ENCODE data around the gene RNASE3. TPM values are rescaled to one million over a fixed set of nuclear protein-coding genes. Genes with fewer than 3 reads are reported as not detected.
"Not testable (repeated sequence)": the region's sequence is repeated elsewhere in the genome, so short reads cannot be mapped to it uniquely, and the experiment has no call there.

The RNASE3 gene
- total and polyA plus RNA-seq, 4 experiments from 2014 or later, result not detected

- intact Hi-C loops (cut with micrococcal nuclease); H3K36me3 ChIP-seq (ENCODE audit: insufficient read depth, low read length); H3K4me1 Mint-ChIP-seq; H3K9me3 Mint-ChIP-seq; H3K4me3 ChIP-seq (ENCODE audit: low read length in 2 of 2); H3K36me3 Mint-ChIP-seq; H3K27ac Mint-ChIP-seq; DNase-seq; H3K27me3 Mint-ChIP-seq; H3K4me1 ChIP-seq (ENCODE audit: insufficient read depth, low read length); H3K27ac ChIP-seq (ENCODE audit: low read depth, low read length); H3K27me3 ChIP-seq (ENCODE audit: insufficient read depth, low read length); POLR2A ChIA-PET (ENCODE audit: partially characterized antibody); H3K9me3 ChIP-seq (ENCODE audit: control insufficient read depth in 1 of 2, low read length in 2 of 2): not testable (repeated sequence)
- H3K4me3 Mint-ChIP-seq, result peak overlapping the region in 3 of 8 donors; percentile 46 to 73 (median 60)
- CTCF ChIA-PET (ENCODE audit: partially characterized antibody), result interaction anchor here (1.3 to 2.3 kb wide), 2 partner anchors 91 to 184 kb away, joined by 3 to 9 read pairs; no protein-coding TSS in a partner anchor
Observed at GRCh38 chr14:20881229-20881628, 10.0 kb upstream of the RNASE3 start.

- H3K4me1 ChIP-seq (ENCODE audit: insufficient read depth, low read length); H3K4me1 Mint-ChIP-seq; H3K27me3 ChIP-seq (ENCODE audit: insufficient read depth, low read length); CTCF ChIA-PET (ENCODE audit: partially characterized antibody); intact Hi-C loops (cut with micrococcal nuclease); DNase-seq; H3K27ac ChIP-seq (ENCODE audit: low read depth, low read length); H3K36me3 Mint-ChIP-seq; H3K27me3 Mint-ChIP-seq; H3K36me3 ChIP-seq (ENCODE audit: insufficient read depth, low read length); H3K9me3 Mint-ChIP-seq; H3K27ac Mint-ChIP-seq; POLR2A ChIA-PET (ENCODE audit: partially characterized antibody); H3K4me3 ChIP-seq (ENCODE audit: low read length in 2 of 2); H3K4me3 Mint-ChIP-seq; H3K9me3 ChIP-seq (ENCODE audit: control insufficient read depth in 1 of 2, low read length in 2 of 2): not testable (repeated sequence)
Observed at GRCh38 chr14:20882787-20883186, 8.4 kb upstream of the RNASE3 start.

DNA sequence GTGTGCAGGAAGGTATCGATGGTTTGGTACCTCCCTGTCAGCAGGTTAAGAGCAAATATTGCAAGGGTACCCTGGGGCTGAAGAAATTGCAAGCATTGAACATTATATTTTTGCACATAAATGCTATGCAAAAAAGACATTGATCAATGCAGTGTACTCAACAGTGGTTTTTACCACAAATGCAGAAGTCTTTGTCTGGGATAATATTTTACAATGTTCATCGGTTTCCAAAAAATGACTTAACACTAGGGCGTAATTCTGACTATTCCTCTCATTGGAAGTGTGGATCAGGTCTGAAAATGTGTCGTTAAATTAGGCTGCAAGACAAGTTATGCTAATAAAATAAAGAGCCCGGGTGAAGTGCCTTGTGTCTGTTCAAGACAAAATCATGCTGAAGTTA lies 2.8 kb upstream of the RNASE3 start:
- DNase-seq; H3K4me3 Mint-ChIP-seq; H3K27me3 ChIP-seq (ENCODE audit: insufficient read depth, low read length); H3K9me3 ChIP-seq (ENCODE audit: control insufficient read depth in 1 of 2, low read length in 2 of 2); H3K27ac Mint-ChIP-seq; H3K27ac ChIP-seq (ENCODE audit: low read depth, low read length); H3K4me1 ChIP-seq (ENCODE audit: insufficient read depth, low read length); H3K36me3 ChIP-seq (ENCODE audit: insufficient read depth, low read length); H3K4me3 ChIP-seq (ENCODE audit: low read length in 2 of 2); POLR2A ChIA-PET (ENCODE audit: partially characterized antibody); H3K9me3 Mint-ChIP-seq; intact Hi-C loops (cut with micrococcal nuclease); H3K4me1 Mint-ChIP-seq; H3K36me3 Mint-ChIP-seq: not testable (repeated sequence)
- H3K27me3 Mint-ChIP-seq, result peaks cover 14 to 22% of the 10 kb centered on the region in 2 donors
- CTCF ChIA-PET (ENCODE audit: partially characterized antibody), result interaction anchor here (2.1 kb wide), 1 partner anchor 15 kb away, joined by 8 read pairs; no protein-coding TSS in a partner anchor

DNA sequence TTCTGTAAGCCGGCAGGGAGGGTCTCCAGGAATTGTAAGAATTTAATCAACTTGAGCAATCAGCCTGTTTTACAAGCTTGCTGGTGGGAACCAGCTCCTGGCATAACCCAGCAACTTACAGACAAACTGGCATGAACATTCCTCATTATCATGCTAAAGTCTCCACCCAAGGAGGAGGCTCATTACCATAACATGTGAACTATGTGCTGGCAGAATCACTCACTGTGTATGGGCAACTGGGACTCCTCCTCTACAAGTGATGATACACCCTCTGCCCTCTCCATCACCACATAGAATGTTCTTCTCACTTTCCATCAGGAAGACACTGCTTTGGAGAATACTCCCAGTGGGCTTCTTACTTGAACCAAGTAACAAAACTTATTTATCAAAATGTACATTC lies 4.1 kb downstream of the RNASE3 start:
- H3K9me3 Mint-ChIP-seq; intact Hi-C loops (cut with micrococcal nuclease); H3K9me3 ChIP-seq (ENCODE audit: control insufficient read depth in 1 of 2, low read length in 2 of 2); H3K27ac ChIP-seq (ENCODE audit: low read depth, low read length); H3K36me3 Mint-ChIP-seq; H3K27me3 ChIP-seq (ENCODE audit: insufficient read depth, low read length); H3K4me1 Mint-ChIP-seq; H3K4me3 Mint-ChIP-seq; H3K4me3 ChIP-seq (ENCODE audit: low read length in 2 of 2); H3K27ac Mint-ChIP-seq; POLR2A ChIA-PET (ENCODE audit: partially characterized antibody); H3K4me1 ChIP-seq (ENCODE audit: insufficient read depth, low read length); DNase-seq; H3K36me3 ChIP-seq (ENCODE audit: insufficient read depth, low read length): not testable (repeated sequence)
- H3K27me3 Mint-ChIP-seq, result peaks cover 15 to 46% of the 10 kb centered on the region in 2 donors
- CTCF ChIA-PET (ENCODE audit: partially characterized antibody), result interaction anchor here (1.0 kb wide), 1 partner anchor 22 kb away, joined by 3 read pairs; no protein-coding TSS in a partner anchor

DNA sequence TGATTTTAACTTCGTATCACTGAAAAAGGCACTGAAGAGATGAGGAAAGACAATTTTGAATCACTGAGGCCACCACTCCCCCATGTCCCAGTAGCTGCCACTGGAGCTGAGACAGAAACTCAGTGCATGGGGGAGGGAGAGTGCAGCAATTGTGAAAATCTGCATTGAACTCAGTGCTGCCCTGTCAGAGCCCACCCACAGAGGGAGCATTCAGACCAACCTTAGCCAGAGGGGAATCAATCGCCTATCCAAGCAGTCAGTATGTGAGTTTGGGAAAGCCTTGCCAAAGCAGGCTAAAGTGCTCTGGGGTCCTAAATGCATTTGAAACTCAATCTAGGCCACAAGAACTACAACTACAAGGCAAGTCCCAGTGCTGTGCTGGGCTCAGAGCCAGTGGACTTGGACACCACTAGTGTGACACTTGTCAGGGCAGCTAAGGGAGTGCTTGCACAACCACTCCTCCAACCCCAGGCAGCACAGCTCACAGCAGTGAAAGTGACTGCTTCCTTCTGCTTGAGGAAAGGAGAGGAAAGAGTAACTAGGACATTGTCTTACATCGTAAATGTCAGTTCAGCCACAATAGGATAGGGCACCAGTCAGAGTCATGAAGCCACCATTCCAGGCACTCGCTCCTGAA lies 13.3 kb downstream of the RNASE3 start:
- Histone ChIP-seq H3K9me3 (ENCODE audit: control insufficient read depth in 1 of 2, low read length in 2 of 2) (no peaks in the 10 kb centered on the region), H3K4me3 (ENCODE audit: low read length in 2 of 2) (no peak overlapping the region), H3K27ac (ENCODE audit: low read depth, low read length) (no peak overlapping the region), H3K36me3 (ENCODE audit: insufficient read depth, low read length) (no peaks in the 10 kb centered on the region), H3K4me1 (ENCODE audit: insufficient read depth, low read length) (no peaks in the 10 kb centered on the region), H3K27me3 (ENCODE audit: insufficient read depth, low read length) (no peaks in the 10 kb centered on the region)
- no peak for DNase-seq
- POLR2A ChIA-PET (ENCODE audit: partially characterized antibody), result no interaction called here
- Mint-ChIP-seq H3K9me3 (peaks cover 0 to 4% (median 0%) of the 10 kb centered on the region in 8 donors), H3K4me3 (no peak overlapping the region), H3K4me1 (no peaks in the 10 kb centered on the region), H3K36me3 (no peaks in the 10 kb centered on the region), H3K27me3 (peaks cover 5 to 30% of the 10 kb centered on the region in 2 donors), H3K27ac (no peak overlapping the region)
- intact Hi-C loops (cut with micrococcal nuclease), result no loop called here
- CTCF ChIA-PET (ENCODE audit: partially characterized antibody), result no interaction called here

GRCh38 chr14:20905676-20906075 lies 14.5 kb downstream of the RNASE3 start:
- H3K9me3 Mint-ChIP-seq, result no peaks in the 10 kb centered on the region
- ChIA-PET POLR2A (ENCODE audit: partially characterized antibody) (no interaction called here), CTCF (ENCODE audit: partially characterized antibody) (no interaction called here)
- Histone ChIP-seq H3K4me3 (ENCODE audit: low read length in 2 of 2) (no peak overlapping the region), H3K36me3 (ENCODE audit: insufficient read depth, low read length) (no peaks in the 10 kb centered on the region), H3K9me3 (ENCODE audit: control insufficient read depth in 1 of 2, low read length in 2 of 2) (no peaks in the 10 kb centered on the region), H3K27ac (ENCODE audit: low read depth, low read length) (no peak overlapping the region), H3K27me3 (ENCODE audit: insufficient read depth, low read length) (no peaks in the 10 kb centered on the region), H3K4me1 (ENCODE audit: insufficient read depth, low read length) (no peaks in the 10 kb centered on the region)
- no peaks in the 10 kb centered on the region for H3K36me3 Mint-ChIP-seq
- H3K27ac Mint-ChIP-seq, result no peak overlapping the region
- intact Hi-C loops (cut with micrococcal nuclease), result no loop called here
- H3K4me3 Mint-ChIP-seq, result no peak overlapping the region
- no peak for DNase-seq
- H3K4me1 Mint-ChIP-seq, result no peaks in the 10 kb centered on the region
- H3K27me3 Mint-ChIP-seq, result peaks cover 10 to 24% of the 10 kb centered on the region in 2 donors

- POLR2A ChIA-PET (ENCODE audit: partially characterized antibody), result no interaction called here
- Mint-ChIP-seq H3K4me3 (no peak overlapping the region), H3K9me3 (no peaks in the 10 kb centered on the region), H3K36me3 (no peaks in the 10 kb centered on the region), H3K4me1 (no peaks in the 10 kb centered on the region), H3K27me3 (peaks cover 13 to 19% of the 10 kb centered on the region in 2 donors), H3K27ac (no peak overlapping the region)
- Histone ChIP-seq H3K36me3 (ENCODE audit: insufficient read depth, low read length) (no peaks in the 10 kb centered on the region), H3K27ac (ENCODE audit: low read depth, low read length) (no peak overlapping the region), H3K9me3 (ENCODE audit: control insufficient read depth in 1 of 2, low read length in 2 of 2) (no peaks in the 10 kb centered on the region), H3K27me3 (ENCODE audit: insufficient read depth, low read length) (no peaks in the 10 kb centered on the region), H3K4me1 (ENCODE audit: insufficient read depth, low read length) (no peaks in the 10 kb centered on the region), H3K4me3 (ENCODE audit: low read length in 2 of 2) (no peak overlapping the region)
- DNase-seq, result no peak
- intact Hi-C loops (cut with micrococcal nuclease), result no loop called here
- CTCF ChIA-PET (ENCODE audit: partially characterized antibody), result no interaction called here
Observed at GRCh38 chr14:20907214-20907613, 16.0 kb downstream of the RNASE3 start.

- H3K4me3 ChIP-seq (ENCODE audit: low read length in 2 of 2); H3K9me3 ChIP-seq (ENCODE audit: control insufficient read depth in 1 of 2, low read length in 2 of 2); H3K27ac Mint-ChIP-seq; H3K36me3 Mint-ChIP-seq; H3K4me1 Mint-ChIP-seq; H3K9me3 Mint-ChIP-seq; DNase-seq; POLR2A ChIA-PET (ENCODE audit: partially characterized antibody); H3K27ac ChIP-seq (ENCODE audit: low read depth, low read length); CTCF ChIA-PET (ENCODE audit: partially characterized antibody); intact Hi-C loops (cut with micrococcal nuclease); H3K4me3 Mint-ChIP-seq; H3K27me3 ChIP-seq (ENCODE audit: insufficient read depth, low read length); H3K4me1 ChIP-seq (ENCODE audit: insufficient read depth, low read length); H3K36me3 ChIP-seq (ENCODE audit: insufficient read depth, low read length): not testable (repeated sequence)
- H3K27me3 Mint-ChIP-seq, result peaks cover 14 to 21% of the 10 kb centered on the region in 2 donors
Observed at GRCh38 chr14:20910822-20911221, 19.6 kb downstream of the RNASE3 start.
